ENCODE measurements around the gene COQ8B. TPM values are rescaled to one million over a fixed set of nuclear protein-coding genes. Genes with fewer than 3 reads are reported as not detected.

The COQ8B gene
- total RNA-seq, 5 donors from 2014 or later (not counting 1 experiment from before 2014, with no cell fraction given), result 30.8 to 60.1 (median 53.9) TPM

DNA sequence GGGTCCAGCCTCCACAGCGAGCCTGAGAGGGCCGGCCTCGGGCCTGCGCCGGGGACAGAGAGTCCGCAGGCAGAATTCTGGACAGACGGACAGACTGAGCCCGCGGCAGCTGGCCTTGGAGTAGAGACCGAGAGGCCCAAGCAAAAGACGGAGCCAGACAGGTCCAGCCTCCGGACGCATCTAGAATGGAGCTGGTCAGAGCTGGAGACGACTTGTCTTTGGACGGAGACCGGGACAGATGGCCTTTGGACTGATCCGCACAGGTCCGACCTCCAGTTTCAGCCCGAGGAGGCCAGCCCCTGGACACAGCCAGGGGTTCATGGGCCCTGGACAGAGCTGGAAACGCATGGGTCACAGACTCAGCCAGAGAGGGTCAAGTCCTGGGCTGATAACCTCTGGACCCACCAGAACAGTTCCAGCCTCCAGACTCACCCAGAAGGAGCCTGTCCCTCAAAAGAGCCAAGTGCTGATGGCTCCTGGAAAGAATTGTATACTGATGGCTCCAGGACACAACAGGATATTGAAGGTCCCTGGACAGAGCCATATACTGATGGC lies 716 bp upstream of the COQ8B start:
- Mint-ChIP-seq H3K4me3 (peak overlapping the region; percentile 80 to 90 (median 87)), H3K27ac (no peak overlapping the region), H3K27me3 (no peaks in the 10 kb centered on the region), H3K36me3 (peaks cover 15% of the 10 kb centered on the region), H3K9me3 (no peaks in the 10 kb centered on the region), H3K4me1 (peaks cover 72 to 80% (median 75%) of the 10 kb centered on the region in 3 donors)
- ATAC-seq (replicated peaks in 1 of 4), result no peak
- ChIA-PET POLR2A (interaction anchor here (1.0 to 1.3 kb wide), 3 partner anchors 33 to 61 kb away, joined by 3 to 5 read pairs (median 4); partner anchors contain the start of genes ACTMAP (in 1 of the 2), RAB4B (in 1 of the 2) and SNRPA (in 1 of the 2)), CTCF (interaction anchor here in 1 of 2 donors (1.3 kb wide), 1 partner anchor 60 kb away, joined by 3 read pairs; no protein-coding TSS in a partner anchor)
- Histone ChIP-seq H3K9me3 (no peaks in the 10 kb centered on the region), H3K4me1 (ENCODE audit: control insufficient read depth in 1 of 2, extremely low read depth in 1 of 2, insufficient read depth in 2 of 2, low read length in 2 of 2) (peaks cover 32 to 82% of the 10 kb centered on the region in 2 experiments), H3K4me3 (ENCODE audit: control insufficient read depth in 1 of 2, extremely low read depth in 1 of 2, low read length in 1 of 2) (peak overlapping the region; percentile 69 to 90), H3K36me3 (ENCODE audit: control insufficient read depth in 2 of 2, extremely low read depth in 1 of 2, insufficient read depth in 1 of 2, low read length in 1 of 2) (peaks cover 0 to 3% of the 10 kb centered on the region in 2 donors), H3K27me3 (replicated peaks in 1 of 2; ENCODE audit: control insufficient read depth in 2 of 2, extremely low read depth in 1 of 2, insufficient read depth in 2 of 2, low read length in 1 of 2) (no peaks in the 10 kb centered on the region), H3K27ac (ENCODE audit: low read length) (peak overlapping the region; percentile 59)
- peak in 2 of 35 experiments; percentile 15 to 17 for DNase-seq
- 4% methylated on average over 20 of the region's 20 CpGs for WGBS (ENCODE audit: insufficient coverage)

DNA sequence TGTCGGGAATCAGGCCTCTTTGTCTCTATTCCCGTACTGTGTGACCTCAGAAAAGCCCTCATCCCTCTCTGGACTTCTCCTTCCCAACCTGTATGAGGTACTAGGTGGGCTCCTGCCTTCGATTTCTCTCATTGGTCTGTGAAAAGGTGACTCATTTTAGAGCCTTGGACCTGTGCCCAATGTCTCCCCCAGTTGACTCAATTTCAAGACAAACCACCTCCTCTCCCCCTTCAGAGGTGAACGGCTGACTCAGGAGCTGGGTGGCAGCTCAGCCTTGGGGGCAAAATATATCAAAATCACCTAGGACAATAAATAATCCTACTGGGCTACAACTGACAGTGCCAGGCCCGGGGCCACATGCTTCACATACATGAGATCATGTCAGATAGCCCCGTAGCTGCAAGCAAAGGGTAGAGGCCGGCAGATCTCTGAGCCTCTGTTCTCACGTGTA lies 630 bp downstream of the COQ8B start:
- 10% methylated on average over 2 of the region's 8 CpGs for WGBS (ENCODE audit: insufficient coverage)
- H3K27ac Mint-ChIP-seq, result peak overlapping the region; percentile 87 to 90
- H3K27ac ChIP-seq (ENCODE audit: low read length), result peak overlapping the region; percentile 91
- H3K9me3 Mint-ChIP-seq, result no peaks in the 10 kb centered on the region
- peaks cover 32 to 77% of the 10 kb centered on the region in 2 experiments for H3K4me1 ChIP-seq (ENCODE audit: control insufficient read depth in 1 of 2, extremely low read depth in 1 of 2, insufficient read depth in 2 of 2, low read length in 2 of 2)
- H3K27me3 Mint-ChIP-seq, result no peaks in the 10 kb centered on the region
- peaks cover 22% of the 10 kb centered on the region for H3K36me3 Mint-ChIP-seq
- H3K4me3 Mint-ChIP-seq, result peak overlapping the region; percentile 80 to 91 (median 90)
- peak in 21 of 35 experiments; percentile 5 to 73 (median 28) for DNase-seq
- peak in 2 of 4 experiments; percentile 4 to 7 for ATAC-seq (replicated peaks in 1 of 4)
- peaks cover 0 to 11% of the 10 kb centered on the region in 2 donors for H3K36me3 ChIP-seq (ENCODE audit: control insufficient read depth in 2 of 2, extremely low read depth in 1 of 2, insufficient read depth in 1 of 2, low read length in 1 of 2)
- no peaks in the 10 kb centered on the region for H3K9me3 ChIP-seq
- ChIA-PET POLR2A (interaction anchor here in 1 of 2 donors (1.2 to 1.3 kb wide), 2 partner anchors 35 to 36 kb away, joined by 4 to 5 read pairs; partner anchors contain the start of genes ACTMAP and SNRPA), CTCF (interaction anchor here in 1 of 2 donors (1.3 kb wide), 1 partner anchor 61 kb away, joined by 3 read pairs; no protein-coding TSS in a partner anchor)
- peaks cover 70 to 76% (median 71%) of the 10 kb centered on the region in 3 donors for H3K4me1 Mint-ChIP-seq
- H3K4me3 ChIP-seq (ENCODE audit: control insufficient read depth in 1 of 2, extremely low read depth in 1 of 2, low read length in 1 of 2), result peak overlapping the region; percentile 69 to 90
- H3K27me3 ChIP-seq (replicated peaks in 1 of 2; ENCODE audit: control insufficient read depth in 2 of 2, extremely low read depth in 1 of 2, insufficient read depth in 2 of 2, low read length in 1 of 2), result no peaks in the 10 kb centered on the region

DNA sequence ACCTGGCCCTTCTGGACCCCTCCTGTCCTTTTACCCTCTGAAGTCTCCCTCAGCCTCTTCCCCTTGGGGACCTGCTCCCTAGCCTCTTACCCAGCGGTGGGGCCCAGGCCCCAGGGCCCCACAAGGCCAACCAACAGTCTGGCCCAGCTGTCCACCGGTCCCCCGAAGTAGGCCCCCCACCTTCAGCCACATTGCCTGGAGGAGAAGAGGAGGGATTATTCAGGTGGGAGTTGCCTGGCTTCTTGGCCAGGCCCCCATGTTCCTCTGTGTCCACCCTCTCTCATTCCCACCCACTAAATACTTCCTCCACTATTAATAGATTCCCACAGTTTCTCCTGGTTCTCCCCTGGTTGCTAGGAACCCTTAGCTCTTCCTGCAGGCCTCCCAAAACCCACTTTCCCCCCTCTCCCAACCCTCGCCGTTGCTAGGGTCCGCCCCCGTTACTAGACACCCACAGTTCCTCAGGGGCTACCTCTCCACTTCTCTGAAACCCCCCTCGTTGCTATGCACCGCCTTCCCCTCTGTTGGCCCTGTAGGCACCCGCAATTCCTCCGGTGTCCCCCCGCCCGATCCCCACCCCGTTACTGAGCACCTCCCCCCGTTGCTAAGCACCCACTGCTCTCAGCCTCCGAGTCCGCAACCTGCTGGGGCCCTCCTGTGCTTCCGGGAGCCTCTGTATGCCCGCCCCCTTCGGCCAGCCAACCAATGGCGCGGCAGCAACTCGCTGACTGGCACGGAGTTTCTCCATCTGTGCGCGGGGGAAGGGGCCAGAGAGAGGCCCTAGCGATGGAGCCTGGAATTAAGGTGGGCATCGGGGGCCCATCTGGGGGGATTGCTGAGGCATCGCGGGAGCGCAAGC lies 2.0 kb downstream of the COQ8B start:
- H3K36me3 Mint-ChIP-seq, result peaks cover 20% of the 10 kb centered on the region
- Histone ChIP-seq H3K4me3 (ENCODE audit: control insufficient read depth in 1 of 2, extremely low read depth in 1 of 2, low read length in 1 of 2) (peak overlapping the region; percentile 69 to 90), H3K9me3 (no peaks in the 10 kb centered on the region), H3K4me1 (ENCODE audit: control insufficient read depth in 1 of 2, extremely low read depth in 1 of 2, insufficient read depth in 2 of 2, low read length in 2 of 2) (peaks cover 31 to 64% of the 10 kb centered on the region in 2 experiments), H3K27me3 (replicated peaks in 1 of 2; ENCODE audit: control insufficient read depth in 2 of 2, extremely low read depth in 1 of 2, insufficient read depth in 2 of 2, low read length in 1 of 2) (no peaks in the 10 kb centered on the region), H3K27ac (ENCODE audit: low read length) (peak overlapping the region; percentile 91), H3K36me3 (ENCODE audit: control insufficient read depth in 2 of 2, extremely low read depth in 1 of 2, insufficient read depth in 1 of 2, low read length in 1 of 2) (peaks cover 0 to 15% of the 10 kb centered on the region in 2 donors)
- ChIA-PET POLR2A (interaction anchor here in 1 of 2 donors (0.6 kb wide), 1 partner anchor 34 kb away, joined by 3 read pairs; no protein-coding TSS in a partner anchor), CTCF (interaction anchor here in 1 of 2 donors (0.5 kb wide), 1 partner anchor 266 kb away, joined by 3 read pairs; no protein-coding TSS in a partner anchor)
- peaks cover 57 to 64% (median 59%) of the 10 kb centered on the region in 3 donors for H3K4me1 Mint-ChIP-seq
- H3K4me3 Mint-ChIP-seq, result peak overlapping the region; percentile 80 to 91 (median 90)
- ATAC-seq (replicated peaks in 1 of 4) (peak; percentile 76 to 81 (median 80)), DNase-seq (peak; percentile 87 to 96 (median 93))
- H3K9me3 Mint-ChIP-seq, result no peaks in the 10 kb centered on the region
- WGBS (ENCODE audit: insufficient coverage), result 2% methylated on average over 24 of the region's 31 CpGs
- no peaks in the 10 kb centered on the region for H3K27me3 Mint-ChIP-seq
- peak overlapping the region; percentile 87 to 90 for H3K27ac Mint-ChIP-seq

DNA sequence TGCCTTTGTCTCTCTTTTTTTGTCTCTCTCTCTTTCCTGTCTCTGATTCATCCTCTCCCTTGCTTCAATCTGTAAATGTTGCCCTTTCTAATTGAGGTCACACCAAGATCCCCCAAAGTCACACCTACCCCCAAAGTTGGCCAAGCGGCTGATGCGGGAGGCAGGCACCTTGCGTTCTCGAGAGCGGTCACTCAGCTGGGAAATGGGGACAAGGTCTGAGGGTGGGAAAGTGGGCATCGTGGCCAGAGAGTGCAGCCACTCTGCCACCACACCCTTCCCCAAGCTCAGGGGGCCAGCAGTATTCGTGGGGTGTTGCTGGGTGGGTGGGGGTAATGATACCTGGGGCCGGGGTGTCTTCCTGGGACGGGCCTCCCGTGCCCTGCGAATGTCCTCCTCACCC lies 2.7 kb downstream of the COQ8B start:
- Mint-ChIP-seq H3K27ac (peak overlapping the region; percentile 37 to 76), H3K36me3 (peaks cover 25% of the 10 kb centered on the region), H3K27me3 (no peaks in the 10 kb centered on the region), H3K9me3 (no peaks in the 10 kb centered on the region), H3K4me1 (peaks cover 50 to 58% (median 54%) of the 10 kb centered on the region in 3 donors), H3K4me3 (peak overlapping the region; percentile 53 to 91 (median 80))
- ATAC-seq (replicated peaks in 1 of 4) (no peak), DNase-seq (peak in 1 of 35 experiments; percentile 16)
- no CpG with 5 or more reads among the region's 11 CpGs for WGBS (ENCODE audit: insufficient coverage)
- H3K27ac ChIP-seq (ENCODE audit: low read length), result peak overlapping the region; percentile 91
- no peaks in the 10 kb centered on the region for H3K27me3 ChIP-seq (replicated peaks in 1 of 2; ENCODE audit: control insufficient read depth in 2 of 2, extremely low read depth in 1 of 2, insufficient read depth in 2 of 2, low read length in 1 of 2)
- no peaks in the 10 kb centered on the region for H3K9me3 ChIP-seq
- ChIA-PET POLR2A (interaction anchor here in 1 of 2 donors (0.6 kb wide), 1 partner anchor 35 kb away, joined by 3 read pairs; no protein-coding TSS in a partner anchor), CTCF (interaction anchor here (0.5 to 0.6 kb wide), 2 partner anchors 265 to 430 kb away, joined by 3 to 7 read pairs; no protein-coding TSS in a partner anchor)
- no peak overlapping the region for H3K4me3 ChIP-seq (ENCODE audit: control insufficient read depth in 1 of 2, extremely low read depth in 1 of 2, low read length in 1 of 2)
- H3K36me3 ChIP-seq (ENCODE audit: control insufficient read depth in 2 of 2, extremely low read depth in 1 of 2, insufficient read depth in 1 of 2, low read length in 1 of 2), result peaks cover 0 to 20% of the 10 kb centered on the region in 2 donors
- H3K4me1 ChIP-seq (ENCODE audit: control insufficient read depth in 1 of 2, extremely low read depth in 1 of 2, insufficient read depth in 2 of 2, low read length in 2 of 2), result peaks cover 29 to 57% of the 10 kb centered on the region in 2 experiments

DNA sequence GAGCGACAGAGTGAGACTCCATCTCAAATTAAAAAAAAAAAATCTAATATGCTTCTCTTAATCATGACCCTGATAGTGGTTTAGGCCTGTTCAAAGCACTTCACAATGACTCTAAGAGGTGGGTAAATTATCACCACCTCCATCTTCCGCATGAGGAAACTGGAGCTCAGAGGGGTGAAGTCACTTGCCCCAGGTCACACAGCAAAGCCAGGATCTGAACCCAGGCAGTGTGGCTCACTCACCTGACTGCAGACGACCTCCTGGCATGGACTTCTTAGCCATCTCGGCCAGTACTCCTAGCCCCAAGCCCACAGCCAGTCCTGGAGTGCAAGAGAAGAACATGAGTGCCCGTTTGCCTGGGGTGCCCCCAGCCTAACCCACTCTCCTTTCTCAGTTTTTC lies 6.9 kb downstream of the COQ8B start:
- Histone ChIP-seq H3K4me3 (ENCODE audit: control insufficient read depth in 1 of 2, extremely low read depth in 1 of 2, low read length in 1 of 2) (no peak overlapping the region), H3K27me3 (replicated peaks in 1 of 2; ENCODE audit: control insufficient read depth in 2 of 2, extremely low read depth in 1 of 2, insufficient read depth in 2 of 2, low read length in 1 of 2) (no peaks in the 10 kb centered on the region), H3K27ac (ENCODE audit: low read length) (no peak overlapping the region), H3K36me3 (ENCODE audit: control insufficient read depth in 2 of 2, extremely low read depth in 1 of 2, insufficient read depth in 1 of 2, low read length in 1 of 2) (peaks cover 3 to 37% of the 10 kb centered on the region in 2 donors), H3K9me3 (no peaks in the 10 kb centered on the region), H3K4me1 (ENCODE audit: control insufficient read depth in 1 of 2, extremely low read depth in 1 of 2, insufficient read depth in 2 of 2, low read length in 2 of 2) (peaks cover 3 to 22% of the 10 kb centered on the region in 2 experiments)
- no peaks in the 10 kb centered on the region for H3K27me3 Mint-ChIP-seq
- CTCF ChIA-PET, result interaction anchor here in 1 of 2 donors (0.6 kb wide), 1 partner anchor 49 kb away, joined by 3 read pairs; no protein-coding TSS in a partner anchor
- no peak overlapping the region for H3K27ac Mint-ChIP-seq
- peaks cover 37% of the 10 kb centered on the region for H3K36me3 Mint-ChIP-seq
- POLR2A ChIA-PET, result no interaction called here
- DNase-seq (no peak), ATAC-seq (replicated peaks in 1 of 4) (no peak)
- peaks cover 22 to 33% (median 25%) of the 10 kb centered on the region in 3 donors for H3K4me1 Mint-ChIP-seq
- H3K9me3 Mint-ChIP-seq, result no peaks in the 10 kb centered on the region
- no peak overlapping the region for H3K4me3 Mint-ChIP-seq
- WGBS (ENCODE audit: insufficient coverage), result 92% methylated on average over 4 of the region's 5 CpGs

All from T-cell (primary cell).